Measurements from ENCODE around the gene TOX2. TPM values are rescaled to one million over a fixed set of nuclear protein-coding genes. Genes with fewer than 3 reads are reported as not detected.

TOX2 gene
- total RNA-seq, 1 donor, result 5.2 TPM

DNA sequence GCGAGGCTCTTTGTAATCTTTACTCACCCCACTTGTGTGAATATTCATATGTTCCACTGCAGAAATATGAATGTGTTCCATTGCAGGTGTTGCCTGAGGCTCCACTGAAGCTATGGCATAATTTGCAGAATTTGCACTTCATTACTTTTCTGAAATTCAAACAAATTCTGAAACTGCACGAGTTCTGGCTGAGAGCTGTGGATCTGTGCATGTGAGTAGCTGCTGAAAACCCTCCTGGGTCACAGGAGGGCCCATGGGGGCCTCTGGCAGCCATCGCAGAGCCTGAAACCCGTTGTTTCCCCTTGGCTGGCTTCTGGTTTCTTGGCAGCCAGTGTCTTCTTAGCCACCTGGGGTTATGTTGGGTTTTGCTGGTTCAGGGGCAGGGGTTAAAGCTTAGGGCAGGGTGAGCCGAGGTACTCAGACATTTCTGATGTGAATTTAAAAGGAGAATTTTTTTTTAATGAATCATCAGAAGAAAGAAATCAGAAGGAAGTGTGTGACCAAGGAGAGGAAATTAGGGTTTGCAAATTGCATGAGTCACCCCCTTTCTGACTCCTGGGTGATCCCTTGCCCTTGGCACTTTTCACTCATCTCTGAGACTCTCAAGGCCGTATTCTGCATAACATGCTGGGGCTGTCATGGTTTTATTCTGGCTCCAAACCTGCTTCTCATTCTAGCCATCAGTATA is 40.6 kb downstream of the TOX2 start:
- peak; percentile 95 for DNase-seq (ENCODE audit: low read depth)
- TF ChIP-seq, protein P1, sequence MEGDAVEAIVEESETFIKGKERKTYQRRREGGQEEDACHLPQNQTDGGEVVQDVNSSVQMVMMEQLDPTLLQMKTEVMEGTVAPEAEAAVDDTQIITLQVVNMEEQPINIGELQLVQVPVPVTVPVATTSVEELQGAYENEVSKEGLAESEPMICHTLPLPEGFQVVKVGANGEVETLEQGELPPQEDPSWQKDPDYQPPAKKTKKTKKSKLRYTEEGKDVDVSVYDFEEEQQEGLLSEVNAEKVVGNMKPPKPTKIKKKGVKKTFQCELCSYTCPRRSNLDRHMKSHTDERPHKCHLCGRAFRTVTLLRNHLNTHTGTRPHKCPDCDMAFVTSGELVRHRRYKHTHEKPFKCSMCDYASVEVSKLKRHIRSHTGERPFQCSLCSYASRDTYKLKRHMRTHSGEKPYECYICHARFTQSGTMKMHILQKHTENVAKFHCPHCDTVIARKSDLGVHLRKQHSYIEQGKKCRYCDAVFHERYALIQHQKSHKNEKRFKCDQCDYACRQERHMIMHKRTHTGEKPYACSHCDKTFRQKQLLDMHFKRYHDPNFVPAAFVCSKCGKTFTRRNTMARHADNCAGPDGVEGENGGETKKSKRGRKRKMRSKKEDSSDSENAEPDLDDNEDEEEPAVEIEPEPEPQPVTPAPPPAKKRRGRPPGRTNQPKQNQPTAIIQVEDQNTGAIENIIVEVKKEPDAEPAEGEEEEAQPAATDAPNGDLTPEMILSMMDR (IDR thresholded peaks at IDR 0.05; ENCODE audit: insufficient read depth, low read length), result no peak
- no peak overlapping the region for H3K4me3 ChIP-seq (ENCODE audit: low read depth, low read length)

DNA sequence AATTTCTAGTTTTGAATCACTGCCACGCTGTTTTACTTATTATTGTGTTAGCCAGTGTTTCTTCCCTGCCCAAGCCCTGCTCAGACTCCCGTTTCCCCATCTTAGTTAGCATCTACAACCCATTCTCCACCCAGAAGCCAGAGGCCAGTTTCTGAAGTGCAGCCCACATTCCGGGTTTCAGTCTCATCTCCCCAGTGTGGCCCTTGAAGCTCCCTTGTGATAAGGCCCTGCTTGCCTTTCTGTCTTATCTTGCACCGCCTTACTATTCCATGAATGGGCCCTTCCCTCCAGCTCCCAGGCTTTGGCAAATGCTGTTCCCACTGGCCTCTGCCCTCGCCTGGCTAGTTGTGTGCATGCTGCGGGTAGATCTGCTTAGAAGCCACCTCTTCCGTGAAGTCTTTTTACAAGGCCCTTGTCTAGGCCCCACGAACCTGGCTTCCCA is 41.1 kb downstream of the TOX2 start:
- no peak overlapping the region for H3K4me3 ChIP-seq (ENCODE audit: low read depth, low read length)
- no peak for DNase-seq (ENCODE audit: low read depth)
- TF ChIP-seq, protein P1 (IDR thresholded peaks at IDR 0.05; ENCODE audit: insufficient read depth, low read length), result peak; percentile 18

DNA sequence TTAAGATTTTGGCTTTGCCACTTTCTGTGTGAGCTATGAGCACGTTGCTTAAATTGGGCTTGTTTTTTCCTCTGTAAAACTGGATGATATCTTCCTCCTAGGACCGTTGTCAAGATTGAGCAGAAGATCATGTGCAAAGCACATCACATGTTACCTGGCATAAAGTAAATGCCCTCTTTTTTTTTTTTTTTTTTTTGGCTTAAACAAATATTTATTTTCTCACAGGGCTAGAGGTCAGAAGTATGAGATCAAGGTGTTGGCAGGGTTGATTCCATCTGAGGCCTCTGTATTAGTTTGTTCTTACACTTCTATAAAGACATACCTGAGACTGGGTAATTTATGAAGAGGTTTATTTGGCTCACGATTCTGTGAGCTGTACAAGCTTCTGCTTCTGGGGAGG is 42.7 kb downstream of the TOX2 start:
- no peak overlapping the region for H3K4me3 ChIP-seq (ENCODE audit: low read depth, low read length)
- DNase-seq (ENCODE audit: low read depth), result no peak
- TF ChIP-seq, protein P1 (IDR thresholded peaks at IDR 0.05; ENCODE audit: insufficient read depth, low read length), result no peak

DNA sequence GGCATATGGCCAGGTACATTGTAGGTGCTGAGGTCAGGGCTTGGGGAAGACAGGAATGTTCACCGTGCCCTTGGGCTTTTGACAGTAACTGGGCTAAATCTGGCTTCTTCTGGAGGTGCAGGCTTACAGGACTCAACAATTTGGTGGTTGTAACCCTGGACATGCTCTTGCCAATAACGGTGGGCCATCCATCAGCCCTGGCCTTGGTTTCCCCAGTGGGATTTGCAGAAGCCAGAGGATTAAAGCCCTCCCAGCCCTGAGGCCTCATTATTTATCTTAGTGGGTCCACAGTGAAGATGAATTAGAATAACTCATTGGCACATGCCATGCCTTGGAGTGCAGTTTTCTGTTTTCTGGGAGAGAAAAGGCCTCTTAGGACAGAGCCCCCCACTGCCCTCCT is 44.0 kb downstream of the TOX2 start:
- TF ChIP-seq, protein P1 (IDR thresholded peaks at IDR 0.05; ENCODE audit: insufficient read depth, low read length), result no peak
- H3K4me3 ChIP-seq (ENCODE audit: low read depth, low read length), result no peak overlapping the region
- DNase-seq (ENCODE audit: low read depth), result no peak

DNA sequence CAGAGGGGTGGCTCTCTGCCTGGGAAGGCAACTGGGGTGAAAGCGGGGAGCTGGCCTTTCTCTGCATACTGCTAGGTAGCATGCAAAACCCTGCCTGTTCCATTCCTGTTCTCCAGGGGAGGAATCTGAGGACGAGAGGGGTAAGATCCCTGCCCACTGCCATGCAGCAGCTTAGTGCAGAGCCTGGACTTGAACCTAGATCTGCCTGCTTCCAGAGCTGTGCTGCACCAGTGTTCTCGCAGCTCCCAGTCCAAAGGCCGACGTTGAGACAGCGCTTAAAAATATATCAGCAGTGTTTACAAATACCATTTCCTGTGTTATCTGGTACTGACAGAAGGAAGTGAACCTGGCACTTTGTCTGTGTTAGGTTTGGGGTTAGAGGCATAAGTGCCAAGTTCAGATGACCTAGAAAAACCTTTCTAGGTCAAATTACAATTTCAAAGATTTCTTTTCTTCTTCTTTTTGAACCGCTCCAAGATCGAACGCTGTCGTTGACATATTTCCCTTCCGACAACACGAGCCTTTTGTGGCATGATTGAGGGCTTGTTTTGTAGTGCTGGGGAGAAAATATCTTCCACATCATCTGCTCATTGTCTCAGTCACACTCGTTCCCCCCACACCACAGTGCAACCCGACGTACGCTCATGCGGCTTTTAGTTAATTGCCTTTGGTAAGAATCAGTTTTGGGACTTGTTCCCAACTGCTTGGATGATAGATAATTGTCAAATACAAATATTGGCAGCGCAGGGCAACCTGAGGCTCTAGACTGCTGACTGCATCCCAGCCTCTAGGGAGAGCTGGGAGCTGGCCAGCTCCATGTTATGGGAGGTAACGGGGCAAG is 44.6 kb downstream of the TOX2 start:
- H3K4me3 ChIP-seq (ENCODE audit: low read depth, low read length), result no peak overlapping the region
- DNase-seq (ENCODE audit: low read depth), result peak; percentile 53
- TF ChIP-seq, protein P1 (IDR thresholded peaks at IDR 0.05; ENCODE audit: insufficient read depth, low read length), result no peak

DNA sequence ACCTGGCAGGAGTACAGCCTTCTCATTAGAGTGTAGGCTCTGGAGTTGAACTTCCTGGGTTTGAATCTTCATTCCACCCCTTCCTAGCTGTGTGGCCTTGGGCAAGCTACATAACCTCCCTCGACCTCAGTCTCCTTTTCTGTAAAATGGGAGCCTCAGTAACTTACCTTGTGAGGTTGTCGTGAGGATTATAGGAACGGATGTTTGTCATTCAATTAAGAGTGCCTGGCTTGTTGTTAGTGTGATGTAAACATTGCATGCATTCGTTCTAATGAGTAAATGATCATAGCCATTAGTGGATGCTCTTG is 45.2 kb downstream of the TOX2 start:
- DNase-seq (ENCODE audit: low read depth), result no peak
- TF ChIP-seq, protein P1 (IDR thresholded peaks at IDR 0.05; ENCODE audit: insufficient read depth, low read length), result no peak
- no peak overlapping the region for H3K4me3 ChIP-seq (ENCODE audit: low read depth, low read length)
